ENCODE data around the gene KRT75. TPM values are rescaled to one million over a fixed set of nuclear protein-coding genes. Genes with fewer than 3 reads are reported as not detected.
A peak's percentile ranks its signal among the peaks of the same experiment; 100 is the strongest.

Gene KRT75
- total and polyA plus RNA-seq, 3 donors from 2014 or later, result 0.19 TPM; not detected in 2

GRCh38 chr12:52445876-52446275, 11.7 kb upstream of the KRT75 start:
- no peaks in the 10 kb centered on the region for H3K9me3 ChIP-seq
- no peak for DNase-seq
- H3K27me3 ChIP-seq, result no peaks in the 10 kb centered on the region
- H3K4me3 ChIP-seq, result no peak overlapping the region
- intact Hi-C loops (cut with DNase I; ENCODE audit: low total_unique reads), result no loop called here
- no peaks in the 10 kb centered on the region for H3K36me3 ChIP-seq (ENCODE audit: low read depth, missing control alignments)
- WGBS, 2 donors, result 70 to 75% methylated on average over 3 of the region's 3 CpGs
- no peak overlapping the region for H3K27ac ChIP-seq
- TF ChIP-seq POLR2A (IDR thresholded peaks at IDR 0.05) (no peak), CTCF (IDR thresholded peaks at IDR 0.05) (no peak)
- no peaks in the 10 kb centered on the region for H3K4me1 ChIP-seq

- no peaks in the 10 kb centered on the region for H3K36me3 ChIP-seq (ENCODE audit: low read depth, missing control alignments)
- no peaks in the 10 kb centered on the region for H3K27me3 ChIP-seq
- H3K4me3 ChIP-seq, result no peak overlapping the region
- DNase-seq, result no peak
- WGBS, 2 donors, result 76 to 77% methylated on average over 10 of the region's 10 CpGs
- no peak overlapping the region for H3K27ac ChIP-seq
- TF ChIP-seq POLR2A (IDR thresholded peaks at IDR 0.05), result no peak
- TF ChIP-seq CTCF (IDR thresholded peaks at IDR 0.05), result no peak
- H3K4me1 ChIP-seq, result no peaks in the 10 kb centered on the region
- intact Hi-C loops (cut with DNase I; ENCODE audit: low total_unique reads), result no loop called here
- H3K9me3 ChIP-seq, result no peaks in the 10 kb centered on the region
Observed at GRCh38 chr12:52444647-52445595, 10.8 kb upstream of the KRT75 start.

GRCh38 chr12:52443966-52444365, 9.8 kb upstream of the KRT75 start:
- 90 to 93% methylated on average over 3 of the region's 3 CpGs for WGBS, 2 donors
- Histone ChIP-seq H3K9me3 (no peaks in the 10 kb centered on the region), H3K4me1 (no peaks in the 10 kb centered on the region), H3K27me3 (no peaks in the 10 kb centered on the region), H3K27ac (no peak overlapping the region), H3K4me3 (no peak overlapping the region), H3K36me3 (ENCODE audit: low read depth, missing control alignments) (no peaks in the 10 kb centered on the region)
- intact Hi-C loops (cut with DNase I; ENCODE audit: low total_unique reads), result no loop called here
- no peak for DNase-seq
- TF ChIP-seq CTCF (IDR thresholded peaks at IDR 0.05) (no peak), POLR2A (IDR thresholded peaks at IDR 0.05) (no peak)

GRCh38 chr12:52442600-52443061, 8.5 kb upstream of the KRT75 start:
- peak; percentile 34 for DNase-seq

More at GRCh38 chr12:52442600-52443061, 8.5 kb upstream of the KRT75 start:
- no peaks in the 10 kb centered on the region for H3K27me3 ChIP-seq
- no peaks in the 10 kb centered on the region for H3K36me3 ChIP-seq (ENCODE audit: low read depth, missing control alignments)
- TF ChIP-seq CTCF (IDR thresholded peaks at IDR 0.05) (no peak), POLR2A (IDR thresholded peaks at IDR 0.05) (no peak)
- no peaks in the 10 kb centered on the region for H3K9me3 ChIP-seq
- intact Hi-C loops (cut with DNase I; ENCODE audit: low total_unique reads), result no loop called here
- H3K4me1 ChIP-seq, result no peaks in the 10 kb centered on the region
- H3K27ac ChIP-seq, result no peak overlapping the region
- H3K4me3 ChIP-seq, result no peak overlapping the region
- WGBS, 2 donors, result 34 to 36% methylated on average over 6 of the region's 6 CpGs

Data from testis (tissue), 3 donors.